ENCODE results near the gene SLC7A14.

GRCh38 chr3:170477395-170477794 is 108.5 kb downstream of the SLC7A14 start:
- no peak for TF ChIP-seq CTCF (IDR thresholded peaks at IDR 0.05; ENCODE audit: insufficient read depth, low read length, poor library complexity, severe bottlenecking)
- TF ChIP-seq EZH2phosphoT487 (conservative IDR thresholded peaks at IDR 0.05; ENCODE audit: low read length): no peak
